K562 (cell line): ENCODE data around the gene DLAT. TPM values are rescaled to one million over a fixed set of nuclear protein-coding genes. Genes with fewer than 3 reads are reported as not detected.

Experiments
- BACH1 ChIP-seq: fragments of 200-800 bp; sonication (Bioruptor generic); IDR thresholded peaks from 2 replicates; pipeline ENCODE4 v1.6.1; 2016; ENCODE audit warnings: missing genetic modification characterization, missing compliant biosample characterization
- HDAC1 ChIP-seq, 2 experiments: fragments of 450-650 bp; IDR thresholded peaks; 2 replicates each; pipeline ENCODE4 v1.6.1; 2016 to 2017; ENCODE audit warnings: inconsistent platforms in 1 of 2, mild to moderate bottlenecking in 1 of 2, moderate library complexity in 1 of 2
- HNRNPLL ChIP-seq: fragments of 200-400 bp; formaldehyde crosslinking; IDR thresholded peaks from 2 replicates; pipeline ENCODE4 v1.6.1; 2017; ENCODE audit warnings: low read length, low read depth, mild to moderate bottlenecking; ENCODE audit not compliant: poor library complexity, severe bottlenecking
- L3MBTL2 ChIP-seq: fragments of 450-650 bp; IDR thresholded peaks from 2 replicates; pipeline ENCODE4 v1.6.1; 2016; ENCODE audit warnings: mild to moderate bottlenecking, moderate library complexity
- MCM3 ChIP-seq: fragments of 450-650 bp; IDR thresholded peaks from 2 replicates; pipeline ENCODE4 v1.6.1; 2016
- MEF2A ChIP-seq: IDR thresholded peaks from 2 replicates; pipeline ENCODE4 v1.6.1; 2011; ENCODE audit warnings: low read depth, mild to moderate bottlenecking, low read length, moderate library complexity; ENCODE audit not compliant: control insufficient read depth
- MGA ChIP-seq: fragments of 450-650 bp; IDR thresholded peaks from 2 replicates; pipeline ENCODE4 v1.6.1; 2016; ENCODE audit warnings: mild to moderate bottlenecking, moderate library complexity
- NONO ChIP-seq, 2 experiments: fragments of 200-400 bp in 1 of 2; fragments of 450-650 bp in 1 of 2; formaldehyde crosslinking in 1 of 2; IDR thresholded peaks; 2 replicates each; pipeline ENCODE4 v1.6.1; 2017; ENCODE audit warnings: low read depth in 2 of 2, mild to moderate bottlenecking in 2 of 2, moderate library complexity in 2 of 2, low read length in 1 of 2
- POLR2AphosphoS2 ChIP-seq: IDR thresholded peaks from 2 replicates; pipeline ENCODE4 v1.6.1; 2012; ENCODE audit warnings: low read length, improper control_type of control experiment
- RBM39 ChIP-seq: fragments of 200-400 bp; formaldehyde crosslinking; optimal IDR thresholded peaks from 2 replicates; pipeline ENCODE3; 2018; ENCODE audit warnings: low read depth, low read length
- SIX5 ChIP-seq, 2 experiments: IDR thresholded peaks; 2 replicates each; pipeline ENCODE4 v1.6.1; 2011; ENCODE audit warnings: low read length in 2 of 2, borderline replicate concordance in 1 of 2, low read depth in 1 of 2, mild to moderate bottlenecking in 1 of 2, moderate library complexity in 1 of 2; ENCODE audit not compliant: insufficient read depth in 1 of 2
- SPI1 ChIP-seq: IDR thresholded peaks from 2 replicates; pipeline ENCODE4 v1.6.1; 2011; ENCODE audit warnings: low read depth, low read length, control low read depth, borderline replicate concordance
- THRB ChIP-seq: fragments of 450-650 bp; formaldehyde crosslinking; conservative IDR thresholded peaks from 2 replicates; pipeline ENCODE4 v1.4.0; 2022; ENCODE audit warnings: mild to moderate bottlenecking, missing genetic modification characterization
- ZKSCAN3 ChIP-seq: fragments of 250-450 bp; sonication (Bioruptor Pico); IDR thresholded peaks from 2 replicates; pipeline ENCODE4 v1.4.0; 2020
- ZNF140 ChIP-seq: fragments of 250-450 bp; sonication (Bioruptor Pico); IDR thresholded peaks from 2 replicates; pipeline ENCODE4 v1.8.0; 2021; ENCODE audit warnings: moderate library complexity, mild to moderate bottlenecking, inconsistent platforms
- ZNF75A ChIP-seq: fragments of 450-650 bp; formaldehyde crosslinking; IDR thresholded peaks from 2 replicates; pipeline ENCODE4 v1.4.0; 2020; ENCODE audit warnings: mild to moderate bottlenecking
- polyA plus RNA-seq, 8 experiments: library from polyadenylated mRNA; depleted of rRNA in 4 of 8; stranded (reverse) in 5 of 8; unstranded in 3 of 8; fragments of >200 nt; fragmentation: Nextera tagmentation in 2 of 8; fragmentation: Illumina TruSeq in 1 of 8; extraction: Ambion mirVana in 2 of 8; extraction: Trizol in 1 of 8; gene quantifications; 2 replicates each; pipeline versions ENCODE4 v1.2.1 to v1.2.3, GENCODE V29; 2011 to 2014; ENCODE audit warnings: inconsistent platforms in 1 of 8, missing spikeins in 1 of 8
- total RNA-seq, 7 experiments: library from RNA; depleted of rRNA in 6 of 7; stranded (reverse); fragments of >200 nt in 6 of 7; fragmentation: Illumina TruSeq in 2 of 7; extraction: Trizol in 2 of 7; gene quantifications; 2 replicates each; pipeline versions ENCODE4 v1.2.1 to v1.2.3, GENCODE V29; 2011 to 2021; ENCODE audit warnings: low replicate concordance in 1 of 7

Gene DLAT
- total and polyA plus RNA-seq, 9 of the 15 experiments (the other 6 are each of a cell fraction or from before 2014, with no cell fraction given) = 41.7 to 152 (median 105) TPM

DNA sequence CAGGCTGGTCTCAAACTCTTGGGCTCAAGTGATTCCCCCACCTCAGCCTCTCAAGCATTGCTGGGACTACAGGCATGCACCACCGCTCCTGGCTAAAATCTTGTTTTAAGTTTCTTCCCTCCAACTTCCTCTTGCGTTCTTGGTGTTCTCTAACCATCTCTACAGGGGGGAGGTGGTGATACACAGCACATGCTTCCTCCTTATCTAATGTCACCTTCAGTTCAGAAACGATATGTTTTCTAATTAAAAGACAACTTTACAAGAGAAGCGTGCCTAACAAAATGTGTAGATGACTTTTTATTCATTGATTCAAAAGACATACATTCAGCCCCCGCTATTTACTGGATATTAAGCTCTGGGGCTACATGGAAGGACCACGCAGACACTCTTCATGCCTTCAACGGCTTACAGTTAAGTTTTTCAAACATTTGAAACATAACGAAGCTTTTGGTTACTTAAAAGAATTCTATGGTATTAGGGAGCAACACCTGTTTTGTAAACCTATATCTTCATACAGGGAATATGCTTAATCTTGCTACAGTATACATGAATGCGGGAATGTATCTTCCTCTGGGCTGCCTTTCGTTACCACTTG lies 933 bp upstream of the DLAT start (continued):
- TF ChIP-seq HDAC1 (IDR thresholded peaks at IDR 0.05) = 0 out of 4 replicates have a peak, but pooled peaks of 1 of the 2 experiments have one; percentile 40
- TF ChIP-seq ZKSCAN3 (CRISPR knock-in tag) = no peak
- peak; percentile 50 for TF ChIP-seq MGA
- TF ChIP-seq SIX5 (IDR thresholded peaks at IDR 0.05; ENCODE audit: borderline replicate concordance in 1 of 2, insufficient read depth in 1 of 2, low read depth in 1 of 2, low read length in 2 of 2) = no peak
- TF ChIP-seq ZNF75A (CRISPR knock-in tag) = peak; percentile 9; the same call in 1 of the 2 replicates
- no peak for TF ChIP-seq ZNF140
- TF ChIP-seq NONO (IDR thresholded peaks at IDR 0.05; ENCODE audit: low read depth in 2 of 2, low read length in 1 of 2) = no peak
- TF ChIP-seq HNRNPLL = no peak
- no peak for TF ChIP-seq POLR2AphosphoS2
- peak; percentile 69; the same call in 1 of the 2 replicates for TF ChIP-seq SPI1
- no peak for TF ChIP-seq MEF2A
- TF ChIP-seq RBM39 = no peak
- no peak for TF ChIP-seq BACH1
- peak; percentile 47 for TF ChIP-seq L3MBTL2
- no peak for TF ChIP-seq MCM3
- no peak for TF ChIP-seq THRB
